BLaER1 (cell line): ENCODE data around the gene PTPRF.

Experiments
- H3K27ac ChIP-seq: shearing (Covaris generic); formaldehyde crosslinking; 2 replicates; pipeline ENCODE4 v1.8.1; 2022
- H3K27me3 ChIP-seq: shearing (Covaris generic); formaldehyde crosslinking; 2 replicates; pipeline ENCODE4 v1.8.1; 2022
- H3K36me3 ChIP-seq: shearing (Covaris generic); formaldehyde crosslinking; 2 replicates; pipeline ENCODE4 v1.8.1; 2022
- H3K4me1 ChIP-seq: shearing (Covaris generic); formaldehyde crosslinking; 2 replicates; pipeline ENCODE4 v1.8.1; 2022
- H3K4me2 ChIP-seq: shearing (Covaris generic); formaldehyde crosslinking; 2 replicates; pipeline ENCODE4 v1.8.1; 2022
- H3K4me3 ChIP-seq: shearing (Covaris generic); formaldehyde crosslinking; 2 replicates; pipeline ENCODE4 v1.8.1; 2022
- H3K9ac ChIP-seq: shearing (Covaris generic); formaldehyde crosslinking; 2 replicates; pipeline ENCODE4 v1.8.1; 2022
- H3K9me3 ChIP-seq: shearing (Covaris generic); formaldehyde crosslinking; 2 replicates; pipeline ENCODE4 v1.8.1; 2022
- H4K20me1 ChIP-seq: shearing (Covaris generic); formaldehyde crosslinking; 2 replicates; pipeline ENCODE4 v1.8.1; 2022
- Cebpa-rat ChIP-seq: shearing (Covaris generic); IDR thresholded peaks from 2 replicates; pipeline ENCODE4 v1.8.1; 2022

Gene PTPRF

GRCh38 chr1:43598622-43599021 is 67.9 kb downstream of the PTPRF start:
- Histone ChIP-seq H3K4me3 (no peak overlapping the region), H3K4me2 (no peak overlapping the region), H3K9me3 (no peaks in the 10 kb centered on the region), H3K4me1 (no peaks in the 10 kb centered on the region), H3K27ac (no peak overlapping the region), H4K20me1 (no peaks in the 10 kb centered on the region), H3K27me3 (no peaks in the 10 kb centered on the region), H3K9ac (no peak overlapping the region), H3K36me3 (peaks cover 46% of the 10 kb centered on the region; the same call in 1 of the 2 replicates)
- no peak for TF ChIP-seq Cebpa-rat

GRCh38 chr1:43600033-43601020 is 69.6 kb downstream of the PTPRF start:
- H4K20me1 ChIP-seq = no peaks in the 10 kb centered on the region
- no peak overlapping the region for H3K4me3 ChIP-seq
- H3K9ac ChIP-seq = no peak overlapping the region
- TF ChIP-seq Cebpa-rat = no peak
- H3K4me2 ChIP-seq = no peak overlapping the region
- H3K36me3 ChIP-seq = peaks cover 51% of the 10 kb centered on the region
- H3K9me3 ChIP-seq = no peaks in the 10 kb centered on the region
- H3K27me3 ChIP-seq = no peaks in the 10 kb centered on the region
- no peak overlapping the region for H3K27ac ChIP-seq
- H3K4me1 ChIP-seq = no peaks in the 10 kb centered on the region

- Histone ChIP-seq H4K20me1 (no peaks in the 10 kb centered on the region), H3K27ac (no peak overlapping the region), H3K36me3 (peaks cover 72% of the 10 kb centered on the region), H3K4me2 (no peak overlapping the region), H3K9me3 (no peaks in the 10 kb centered on the region), H3K4me3 (no peak overlapping the region), H3K9ac (no peak overlapping the region), H3K27me3 (no peaks in the 10 kb centered on the region), H3K4me1 (no peaks in the 10 kb centered on the region)
- TF ChIP-seq Cebpa-rat = no peak
These were observed 72.3 kb downstream of the PTPRF start for GRCh38 chr1:43602990-43603389.

GRCh38 chr1:43604192-43604591 is 73.5 kb downstream of the PTPRF start:
- peaks cover 73% of the 10 kb centered on the region for H3K36me3 ChIP-seq
- no peak overlapping the region for H3K9ac ChIP-seq
- no peaks in the 10 kb centered on the region for H3K4me1 ChIP-seq
- no peak overlapping the region for H3K27ac ChIP-seq
- no peak overlapping the region for H3K4me2 ChIP-seq
- no peak for TF ChIP-seq Cebpa-rat
- no peaks in the 10 kb centered on the region for H3K27me3 ChIP-seq
- H3K4me3 ChIP-seq = no peak overlapping the region
- H3K9me3 ChIP-seq = no peaks in the 10 kb centered on the region
- no peaks in the 10 kb centered on the region for H4K20me1 ChIP-seq

- no peaks in the 10 kb centered on the region for H3K9me3 ChIP-seq
- H3K4me3 ChIP-seq = no peak overlapping the region
- no peak overlapping the region for H3K9ac ChIP-seq
- H3K4me1 ChIP-seq = no peaks in the 10 kb centered on the region
- H3K27ac ChIP-seq = no peak overlapping the region
- H3K4me2 ChIP-seq = no peak overlapping the region
- H3K36me3 ChIP-seq = peaks cover 78% of the 10 kb centered on the region
- H4K20me1 ChIP-seq = no peaks in the 10 kb centered on the region
- TF ChIP-seq Cebpa-rat = no peak
- no peaks in the 10 kb centered on the region for H3K27me3 ChIP-seq
These were observed 74.5 kb downstream of the PTPRF start for GRCh38 chr1:43605157-43605556.

- Histone ChIP-seq H3K4me1 (no peaks in the 10 kb centered on the region), H3K27me3 (no peaks in the 10 kb centered on the region), H3K9ac (no peak overlapping the region), H3K4me3 (no peak overlapping the region), H3K9me3 (no peaks in the 10 kb centered on the region), H3K27ac (no peak overlapping the region), H3K4me2 (no peak overlapping the region), H3K36me3 (peaks cover 83% of the 10 kb centered on the region), H4K20me1 (no peaks in the 10 kb centered on the region)
- no peak for TF ChIP-seq Cebpa-rat
These were observed 75.1 kb downstream of the PTPRF start for GRCh38 chr1:43605766-43606165.

DNA sequence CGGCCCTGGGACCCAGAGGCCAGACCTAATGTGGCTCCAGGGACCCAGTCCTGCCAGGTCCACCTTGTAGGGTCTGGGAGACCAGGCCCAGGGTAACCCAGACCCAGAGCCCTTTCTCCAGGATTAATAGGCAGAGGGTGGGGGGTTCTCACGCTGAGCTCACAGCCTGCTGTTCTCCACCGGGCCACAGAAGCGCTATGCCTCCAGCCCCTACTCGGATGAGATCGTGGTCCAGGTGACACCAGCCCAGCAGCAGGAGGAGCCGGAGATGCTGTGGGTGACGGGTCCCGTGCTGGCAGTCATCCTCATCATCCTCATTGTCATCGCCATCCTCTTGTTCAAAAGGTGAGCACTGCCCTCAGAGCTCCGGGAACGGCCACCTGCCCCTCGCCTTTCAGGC is 75.9 kb downstream of the PTPRF start:
- Histone ChIP-seq H3K9ac (no peak overlapping the region), H3K27me3 (no peaks in the 10 kb centered on the region), H3K36me3 (peaks cover 82% of the 10 kb centered on the region), H3K4me3 (no peak overlapping the region), H3K27ac (no peak overlapping the region), H3K4me2 (no peak overlapping the region), H4K20me1 (no peaks in the 10 kb centered on the region), H3K9me3 (no peaks in the 10 kb centered on the region), H3K4me1 (no peaks in the 10 kb centered on the region)
- TF ChIP-seq Cebpa-rat = no peak

DNA sequence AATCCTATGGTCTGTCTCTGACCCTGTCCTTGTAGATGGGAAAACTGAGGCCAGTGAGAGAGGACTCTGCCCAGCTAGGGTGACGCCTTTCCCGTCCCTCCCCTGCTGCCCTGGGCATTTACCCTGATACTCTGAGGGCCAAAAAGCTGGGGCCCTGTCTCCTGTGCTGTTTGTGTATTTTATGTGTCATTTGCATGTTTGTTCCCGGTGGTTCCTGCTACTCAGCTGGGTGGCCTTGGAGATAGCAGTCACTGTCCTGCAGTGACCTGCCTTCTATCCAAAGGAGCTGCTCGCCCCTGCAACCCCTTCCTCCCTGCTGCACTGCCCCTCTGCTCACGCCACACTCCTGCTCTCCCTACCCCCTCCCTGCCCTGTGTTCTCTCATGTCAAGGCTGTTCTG is 78.1 kb downstream of the PTPRF start:
- no peak overlapping the region for H3K4me2 ChIP-seq
- TF ChIP-seq Cebpa-rat = no peak
- H3K36me3 ChIP-seq = peaks cover 86% of the 10 kb centered on the region
- H3K27me3 ChIP-seq = no peaks in the 10 kb centered on the region
- no peaks in the 10 kb centered on the region for H3K9me3 ChIP-seq
- H3K27ac ChIP-seq = no peak overlapping the region
- H3K4me1 ChIP-seq = no peaks in the 10 kb centered on the region
- H3K4me3 ChIP-seq = no peak overlapping the region
- H3K9ac ChIP-seq = no peak overlapping the region
- no peaks in the 10 kb centered on the region for H4K20me1 ChIP-seq

DNA sequence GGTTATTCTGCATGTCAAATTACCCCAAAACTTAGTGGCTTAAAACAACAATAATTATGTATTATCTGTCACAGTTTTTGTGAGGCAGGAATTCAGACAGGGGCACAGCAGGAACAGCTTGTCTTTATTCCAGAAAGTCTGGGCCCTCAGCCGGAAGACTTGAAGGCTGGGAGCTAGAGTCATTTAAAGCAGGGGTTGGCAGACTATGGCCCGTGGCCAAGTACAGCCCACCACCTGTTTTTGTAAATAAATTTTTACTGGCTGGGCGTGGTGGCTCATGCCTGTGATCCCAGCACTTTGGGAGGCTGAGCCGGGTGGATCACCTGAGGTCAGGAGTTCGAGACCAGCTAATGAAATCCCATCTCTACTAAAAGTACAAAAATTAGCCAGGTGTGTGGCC is 79.7 kb downstream of the PTPRF start:
- no peak overlapping the region for H3K4me2 ChIP-seq
- no peaks in the 10 kb centered on the region for H3K9me3 ChIP-seq
- H3K4me1 ChIP-seq = no peaks in the 10 kb centered on the region
- no peak overlapping the region for H3K4me3 ChIP-seq
- H3K27ac ChIP-seq = no peak overlapping the region
- no peak overlapping the region for H3K9ac ChIP-seq
- H3K36me3 ChIP-seq = peaks cover 84% of the 10 kb centered on the region
- H4K20me1 ChIP-seq = no peaks in the 10 kb centered on the region
- no peak for TF ChIP-seq Cebpa-rat
- H3K27me3 ChIP-seq = no peaks in the 10 kb centered on the region

DNA sequence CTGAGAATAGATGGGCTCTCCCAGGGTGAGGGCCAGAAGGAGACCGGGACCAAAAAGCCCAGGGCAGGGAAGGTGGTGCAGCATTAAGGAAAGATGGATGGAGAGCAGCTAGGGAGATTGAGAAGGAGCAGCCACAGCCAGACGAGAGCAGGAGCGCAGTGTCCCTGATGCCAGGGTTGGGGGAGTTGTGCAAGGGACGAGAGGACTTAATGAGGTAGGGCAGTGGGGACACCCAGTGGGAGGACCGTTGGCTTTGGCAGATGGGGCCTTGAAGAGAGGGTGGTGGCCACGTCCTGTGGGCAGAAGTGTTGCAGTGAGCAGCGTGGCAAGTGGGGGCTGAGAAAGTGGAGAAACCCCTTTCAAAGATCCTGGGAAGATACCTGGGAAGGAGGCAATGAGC is 81.3 kb downstream of the PTPRF start:
- Histone ChIP-seq H3K4me1 (no peaks in the 10 kb centered on the region), H4K20me1 (no peaks in the 10 kb centered on the region), H3K27ac (no peak overlapping the region), H3K36me3 (peaks cover 82% of the 10 kb centered on the region), H3K4me2 (no peak overlapping the region), H3K9me3 (no peaks in the 10 kb centered on the region), H3K9ac (no peak overlapping the region), H3K4me3 (no peak overlapping the region), H3K27me3 (no peaks in the 10 kb centered on the region)
- no peak for TF ChIP-seq Cebpa-rat
